ENCODE results near the gene ATG2A. TPM values are rescaled to one million over a fixed set of nuclear protein-coding genes. Genes with fewer than 3 reads are reported as not detected.
"Not testable (repeated sequence)": the region's sequence is repeated elsewhere in the genome, so short reads cannot be mapped to it uniquely, and the experiment has no call there.

The ATG2A gene
- total RNA-seq, 1 donor from 2014 or later, result 8.8 TPM

DNA sequence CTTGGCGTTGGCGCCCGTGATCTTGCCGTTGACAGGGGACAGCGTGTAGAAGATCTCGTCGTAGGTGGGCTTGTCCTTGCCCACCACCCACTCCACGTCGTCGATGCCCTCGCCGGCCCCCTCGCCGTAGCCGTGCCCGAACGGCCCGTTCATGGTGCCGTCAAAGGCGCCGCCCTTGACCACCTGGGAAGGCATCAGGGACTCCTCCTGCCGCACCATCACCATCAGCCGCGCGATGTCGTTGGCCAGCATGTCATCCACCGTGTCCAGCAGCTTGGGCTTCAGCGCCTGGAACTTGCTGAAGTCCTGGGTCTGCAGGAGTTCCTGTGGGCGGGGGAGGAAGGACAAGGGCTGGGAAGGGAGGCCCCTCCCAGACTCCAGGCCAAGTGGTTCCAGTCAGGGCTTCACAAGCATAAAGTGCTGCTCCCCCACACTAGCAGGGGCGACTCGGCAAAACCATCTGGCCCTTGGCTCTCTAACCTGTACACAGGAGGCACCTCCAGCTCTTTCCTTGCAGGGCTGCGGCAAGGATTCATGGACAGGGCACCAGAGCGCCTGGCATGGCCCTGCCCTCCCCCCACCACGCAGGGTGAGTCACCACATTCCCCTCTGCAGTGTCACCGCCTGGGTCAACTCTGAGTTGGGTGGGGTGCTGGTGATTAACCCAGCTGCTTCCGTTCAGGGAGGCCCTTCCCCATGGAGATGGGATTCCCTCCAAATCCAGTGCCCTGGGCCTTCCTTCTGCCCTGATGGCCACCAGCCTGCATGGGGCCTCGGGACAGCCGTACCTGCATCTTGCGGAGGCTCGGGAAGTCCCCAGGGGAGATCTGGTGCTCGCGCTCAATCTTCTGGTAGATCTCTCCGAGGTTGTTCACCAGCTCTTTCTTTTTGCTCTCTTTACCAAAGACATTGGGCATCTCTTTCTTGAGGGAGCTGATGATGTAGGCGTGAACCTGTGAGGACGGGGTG, 62.2 kb downstream of the ATG2A start:
- peak; percentile 75 for DNase-seq (ENCODE audit: low read depth, low spot score)

DNA sequence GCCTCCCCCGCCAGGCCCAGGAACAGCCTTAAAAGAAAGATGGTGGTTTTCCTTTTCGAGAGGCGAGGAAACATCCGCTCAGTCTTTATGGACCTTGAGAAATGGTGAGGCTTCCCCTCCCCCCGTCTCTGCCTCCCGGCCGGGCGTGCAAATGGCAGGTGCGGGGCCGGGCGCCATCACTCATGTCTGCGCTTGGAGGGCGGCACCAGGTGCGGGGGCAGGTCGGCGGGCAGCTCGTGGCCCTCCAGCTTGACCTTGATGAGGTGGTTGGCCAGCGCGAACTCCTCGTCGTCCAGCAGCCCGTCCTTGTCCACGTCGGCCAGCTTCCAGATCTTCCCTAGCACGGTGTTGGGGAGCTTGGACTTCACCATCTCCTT, 62.9 kb downstream of the ATG2A start:
- no peak for DNase-seq (ENCODE audit: low read depth, low spot score)

DNA sequence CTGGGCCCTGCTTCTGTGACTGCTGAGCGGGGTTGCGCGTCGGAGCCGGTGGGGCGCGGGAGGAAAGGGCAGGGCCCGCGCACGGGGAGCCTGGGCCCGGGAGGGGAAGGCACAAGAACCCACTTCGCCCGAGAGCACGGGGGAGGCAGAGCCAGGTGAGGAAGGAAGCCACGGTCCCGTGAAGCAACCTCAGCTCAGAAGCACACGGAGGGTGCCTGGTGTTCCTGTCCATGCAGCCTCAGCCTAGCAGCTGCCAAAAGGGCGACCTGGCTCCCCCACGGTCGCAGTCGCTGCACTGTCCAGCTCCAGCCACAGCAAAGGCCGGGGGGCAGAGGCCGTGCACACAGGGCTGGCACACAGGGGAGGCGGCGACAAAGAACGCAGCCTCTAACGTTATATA, 63.3 kb downstream of the ATG2A start:
- DNase-seq (ENCODE audit: low read depth, low spot score), result no peak

DNA sequence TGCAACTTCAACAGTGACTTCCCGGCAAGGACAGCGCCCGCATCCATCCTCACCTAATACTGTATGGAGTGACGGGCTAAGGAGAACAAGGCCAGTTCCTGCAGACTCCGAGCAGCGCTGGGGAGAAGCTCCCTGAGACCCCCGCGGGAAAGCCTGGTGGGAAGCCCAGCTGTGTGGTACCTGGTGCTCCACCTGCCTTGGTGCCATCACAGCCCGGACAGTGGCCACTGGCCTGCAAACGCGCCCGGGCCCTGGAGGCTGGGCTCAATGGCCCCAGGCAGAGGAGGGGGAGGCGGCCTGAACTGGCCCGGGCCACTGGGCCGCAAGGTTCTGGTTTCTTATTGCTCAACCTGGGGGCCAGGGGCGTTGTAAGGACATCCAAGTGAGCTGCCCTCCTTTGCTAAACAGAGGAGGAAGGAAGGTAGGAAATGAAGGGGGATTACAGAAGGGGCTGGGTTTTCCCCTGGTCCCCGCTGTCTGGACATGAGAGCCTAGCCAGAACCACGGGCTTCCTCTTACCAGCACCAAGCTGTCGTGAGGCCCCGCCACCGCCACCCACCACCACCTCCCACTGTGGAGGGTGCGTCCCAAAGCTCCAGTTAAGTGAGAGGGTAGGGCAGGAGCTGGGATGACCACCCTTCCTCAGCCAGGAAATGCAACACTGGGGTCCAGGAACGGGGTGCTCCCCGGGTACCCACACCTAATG, 64.1 kb downstream of the ATG2A start:
- DNase-seq (ENCODE audit: low read depth, low spot score), result no peak

DNA sequence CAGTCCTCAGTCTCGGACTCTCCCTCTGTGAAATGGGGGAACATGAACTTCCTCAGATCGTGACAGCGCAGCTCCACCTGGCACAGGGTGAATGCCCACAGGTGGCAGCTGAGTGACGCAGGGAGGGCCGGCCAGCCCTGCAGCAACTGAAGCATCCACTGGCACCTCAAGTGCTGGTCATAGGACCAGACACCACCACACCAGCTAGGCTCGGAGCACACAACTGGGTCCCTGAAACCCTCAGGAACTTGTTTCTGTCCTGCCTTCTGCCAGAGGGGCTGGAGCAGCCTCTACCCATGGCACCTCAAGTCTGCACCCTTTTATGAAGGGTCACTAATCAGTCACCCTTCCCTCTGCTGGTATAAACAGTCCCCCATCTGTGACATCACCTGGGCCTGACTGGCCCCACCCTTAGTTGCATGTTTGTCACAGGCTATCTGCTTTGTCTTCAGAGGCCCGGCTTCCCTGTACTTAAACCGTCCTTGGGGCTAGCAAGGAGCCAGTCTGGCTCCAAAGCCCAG, 65.1 kb downstream of the ATG2A start:
- DNase-seq (ENCODE audit: low read depth, low spot score), result no peak

DNA sequence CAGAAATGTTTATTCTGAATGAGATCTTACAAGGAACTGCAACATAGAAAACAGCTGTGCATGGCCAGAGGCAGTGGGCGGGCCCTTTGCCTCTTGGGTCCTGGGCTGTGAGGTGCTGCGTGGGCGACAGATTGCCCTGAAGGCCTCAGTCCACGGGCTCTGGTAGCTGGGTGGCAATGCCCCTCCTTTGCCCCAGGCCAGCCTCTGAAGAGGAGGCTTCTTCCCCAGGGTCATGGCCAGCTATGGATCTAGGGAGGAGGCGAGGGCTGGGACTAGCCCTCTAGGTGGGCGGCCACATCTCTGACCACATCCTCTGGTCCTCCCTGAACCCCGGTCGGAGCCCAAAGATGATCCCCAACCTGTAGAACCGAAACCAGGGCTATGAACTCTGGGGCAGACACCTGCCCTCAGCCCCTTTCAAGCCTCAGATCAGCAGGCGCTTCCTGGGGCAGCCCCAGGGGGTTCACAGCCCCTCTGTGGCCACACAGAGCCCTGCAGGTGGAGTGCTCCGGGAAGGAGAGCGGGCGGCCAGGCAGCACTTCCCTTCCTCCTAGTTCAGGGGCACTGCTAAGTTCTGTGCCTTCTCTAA, 65.9 kb downstream of the ATG2A start:
- DNase-seq (ENCODE audit: low read depth, low spot score), result no peak

GRCh38 chr11:64849598-64850356, 67.2 kb downstream of the ATG2A start:
- DNase-seq (ENCODE audit: low read depth, low spot score), result no peak

DNA sequence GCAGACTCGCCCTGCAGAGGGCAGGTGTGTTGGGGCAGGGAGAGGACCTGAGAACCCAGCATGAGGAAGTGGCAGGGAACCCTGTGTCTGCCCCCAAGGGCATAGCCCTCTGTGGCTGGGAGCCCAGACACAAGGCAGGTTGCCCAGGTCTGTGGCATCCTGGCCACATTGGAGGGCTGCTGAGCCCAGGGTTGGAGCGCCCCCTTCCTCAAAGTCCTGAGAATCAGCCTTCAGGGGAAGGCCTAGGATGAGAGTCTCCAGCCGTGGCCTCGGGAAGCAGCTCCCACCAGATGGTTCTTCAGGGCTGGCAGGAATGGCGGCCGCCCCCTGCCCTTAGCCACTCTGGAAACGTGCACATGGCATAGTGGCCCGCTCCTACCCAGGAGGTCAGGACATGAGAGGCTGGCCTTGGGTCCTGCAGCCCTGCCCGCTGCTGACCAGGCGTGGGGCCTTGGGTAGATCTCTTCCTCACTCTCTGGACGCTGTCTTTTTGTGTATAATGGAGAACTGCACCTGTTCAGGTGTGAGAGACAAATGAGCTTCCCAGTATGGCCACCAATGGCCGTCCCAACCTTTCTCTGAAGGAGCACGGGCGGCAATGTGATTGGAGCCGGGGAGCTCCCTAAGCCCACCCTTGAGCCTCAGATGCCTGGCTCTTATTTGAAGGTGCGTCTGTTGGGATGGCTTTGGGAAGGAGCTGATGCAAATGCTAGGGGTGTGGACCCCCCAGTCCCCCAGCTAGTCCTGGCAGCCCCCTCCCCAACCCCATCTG, 68.0 kb downstream of the ATG2A start:
- no peak for DNase-seq (ENCODE audit: low read depth, low spot score)

- no peak for DNase-seq (ENCODE audit: low read depth, low spot score)
Observed at GRCh38 chr11:64848214-64848825, 68.7 kb downstream of the ATG2A start.

DNA sequence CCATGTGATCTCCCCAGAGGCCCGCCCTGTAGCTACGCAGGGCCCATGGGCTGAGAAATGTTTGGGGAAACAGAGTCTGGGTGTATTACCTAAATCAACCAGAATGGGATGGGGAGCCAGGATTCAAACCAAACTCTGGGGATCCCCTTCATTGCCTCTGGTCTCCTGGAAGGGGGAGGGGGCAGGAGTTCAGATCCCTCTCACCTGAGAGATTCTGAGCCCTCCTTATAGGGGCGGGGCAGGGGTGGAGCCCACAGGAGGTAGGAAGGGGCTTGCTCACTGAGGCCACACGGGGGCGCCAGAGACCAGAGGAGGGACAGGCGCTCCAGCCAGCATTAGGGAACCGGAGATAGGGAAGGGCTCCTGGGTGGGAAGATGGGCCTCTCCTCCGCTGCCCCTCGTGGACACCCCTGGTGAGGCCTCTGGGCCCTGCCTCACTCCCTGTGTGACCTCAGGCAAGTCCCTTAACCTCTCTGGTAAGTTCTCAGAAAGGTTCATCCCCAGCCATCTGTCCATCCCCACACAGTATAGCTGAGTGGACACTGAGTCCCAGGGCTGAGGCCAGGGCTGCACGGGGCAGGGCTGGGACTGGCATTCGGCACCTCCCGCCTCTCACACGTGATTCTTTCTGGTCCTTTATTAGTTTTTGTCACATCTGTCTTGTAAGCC, 69.9 kb downstream of the ATG2A start:
- DNase-seq (ENCODE audit: low read depth, low spot score), result peak; percentile 54

GRCh38 chr11:64845776-64846129, 71.3 kb downstream of the ATG2A start:
- not testable (repeated sequence) for DNase-seq (ENCODE audit: low read depth, low spot score)

DNA sequence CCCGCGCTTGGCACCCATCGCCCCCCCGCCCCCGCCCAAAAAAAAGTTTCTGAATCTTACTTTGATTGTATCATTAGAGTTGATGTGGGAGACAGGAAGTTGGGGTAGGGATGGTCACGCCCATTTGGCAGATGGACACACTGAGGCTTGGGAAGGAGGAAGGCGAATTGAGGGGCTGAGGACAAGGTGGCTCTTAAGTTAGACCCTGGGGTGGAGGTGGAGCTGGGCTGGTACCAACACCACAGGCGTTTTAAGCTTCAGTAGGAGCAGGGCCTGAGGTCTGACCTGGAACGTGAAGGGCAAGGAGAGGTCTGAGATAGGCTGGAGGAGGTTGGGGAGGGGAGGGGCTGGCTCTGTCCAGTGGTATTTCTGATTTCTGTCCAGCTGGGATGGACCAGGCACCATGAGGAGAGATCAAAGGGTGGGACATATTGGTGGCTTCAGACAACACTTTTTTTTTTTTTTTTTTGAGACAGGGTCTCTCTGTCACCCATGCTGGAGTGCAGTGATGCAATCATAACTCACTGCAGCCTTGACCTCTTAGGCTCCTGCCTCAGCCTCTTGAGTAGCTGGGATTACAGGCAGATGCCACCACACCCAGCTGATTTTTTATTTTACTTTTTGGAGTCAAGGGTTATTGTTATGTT, 71.8 kb downstream of the ATG2A start:
- DNase-seq (ENCODE audit: low read depth, low spot score), result no peak

Other genes starting within 250 kb of the ATG2A start
- not detected in 2 replicates for gene NRXN2, start 194.0 kb downstream of the ATG2A start, total RNA-seq
- gene RASGRP2, start 173.1 kb downstream of the ATG2A start, total RNA-seq, result 0.53 and 1.5 TPM in 2 replicates
- gene PYGM, start 157.2 kb downstream of the ATG2A start, total RNA-seq, result 0.13 and 0.35 TPM in 2 replicates
- gene SF1, start 138.7 kb downstream of the ATG2A start, total RNA-seq, result 74.6 and 107 TPM in 2 replicates
- gene MAP4K2, start 114.0 kb downstream of the ATG2A start, total RNA-seq, result 34.3 and 34.8 TPM in 2 replicates
- gene MEN1, start 106.7 kb downstream of the ATG2A start, total RNA-seq, result 17.0 and 26.2 TPM in 2 replicates
- 0.20 and 0.25 TPM in 2 replicates for gene CDC42BPG, start 72.6 kb downstream of the ATG2A start, total RNA-seq
- gene EHD1, start 38.6 kb downstream of the ATG2A start, total RNA-seq, result 110 and 122 TPM in 2 replicates
- 9.7 and 12.1 TPM in 2 replicates for gene PPP2R5B, start 7.5 kb upstream of the ATG2A start, total RNA-seq
- not detected in 2 replicates for gene GPHA2, start 18.7 kb upstream of the ATG2A start, total RNA-seq
- not detected in 2 replicates for gene MAJIN, start 54.9 kb upstream of the ATG2A start, total RNA-seq
- gene BATF2, start 79.8 kb upstream of the ATG2A start, total RNA-seq, result 0.40 and 1.1 TPM in 2 replicates
- 93.5 and 124 TPM in 2 replicates for gene ARL2, start 97.0 kb upstream of the ATG2A start, total RNA-seq
- 8.2 and 10.5 TPM in 2 replicates for gene SNX15, start 110.2 kb upstream of the ATG2A start, total RNA-seq
- 9.4 and 11.4 TPM in 2 replicates for gene SAC3D1, start 124.0 kb upstream of the ATG2A start, total RNA-seq
- 10.7 and 15.9 TPM in 2 replicates for gene NAALADL1, start 141.3 kb upstream of the ATG2A start, total RNA-seq
- 9.0 and 16.0 TPM in 2 replicates for gene CDCA5, start 166.8 kb upstream of the ATG2A start, total RNA-seq
- 32.9 and 34.6 TPM in 2 replicates for gene ZFPL1, start 167.0 kb upstream of the ATG2A start, total RNA-seq
- gene VPS51, start 179.0 kb upstream of the ATG2A start, total RNA-seq, result 174 and 190 TPM in 2 replicates
- gene TM7SF2, start 194.7 kb upstream of the ATG2A start, total RNA-seq, result 20.6 and 28.7 TPM in 2 replicates
- 10.0 and 11.3 TPM in 2 replicates for gene ZNHIT2, start 200.5 kb upstream of the ATG2A start, total RNA-seq
- gene FAU, start 204.9 kb upstream of the ATG2A start, total RNA-seq, result 222 and 473 TPM in 2 replicates
- 52.2 and 58.2 TPM in 2 replicates for gene MRPL49, start 205.1 kb upstream of the ATG2A start, total RNA-seq
- 7.1 and 11.4 TPM in 2 replicates for gene SYVN1, start 217.3 kb upstream of the ATG2A start, total RNA-seq